ENCODE measurements around the gene C5orf52.
"Not testable (repeated sequence)": the region's sequence is repeated elsewhere in the genome, so short reads cannot be mapped to it uniquely, and the experiment has no call there.

The C5orf52 gene

DNA sequence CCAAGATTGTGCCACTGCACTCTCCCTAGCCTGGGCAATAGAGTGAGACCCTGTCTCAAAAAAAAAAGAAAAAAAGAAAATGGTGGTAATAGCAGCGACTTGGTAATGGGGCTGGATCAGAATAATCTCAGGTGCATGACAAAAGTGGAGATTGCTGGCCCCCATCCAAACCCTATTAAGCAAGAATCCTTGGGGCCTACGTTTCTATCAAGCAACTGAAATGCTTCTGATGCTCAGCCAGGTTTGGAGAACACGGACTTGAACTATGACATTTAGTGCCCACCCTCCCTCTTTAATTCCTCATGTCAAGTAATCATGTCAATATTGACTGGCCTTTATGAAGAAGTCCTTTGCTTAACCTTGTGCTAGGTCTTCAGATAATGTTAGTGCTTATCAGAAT, 6.6 kb downstream of the C5orf52 start:
- H3K4me3 ChIP-seq (ENCODE audit: low read length), result no peak overlapping the region
- no peak for DNase-seq (ENCODE audit: low read depth)
- TF ChIP-seq, protein P1, sequence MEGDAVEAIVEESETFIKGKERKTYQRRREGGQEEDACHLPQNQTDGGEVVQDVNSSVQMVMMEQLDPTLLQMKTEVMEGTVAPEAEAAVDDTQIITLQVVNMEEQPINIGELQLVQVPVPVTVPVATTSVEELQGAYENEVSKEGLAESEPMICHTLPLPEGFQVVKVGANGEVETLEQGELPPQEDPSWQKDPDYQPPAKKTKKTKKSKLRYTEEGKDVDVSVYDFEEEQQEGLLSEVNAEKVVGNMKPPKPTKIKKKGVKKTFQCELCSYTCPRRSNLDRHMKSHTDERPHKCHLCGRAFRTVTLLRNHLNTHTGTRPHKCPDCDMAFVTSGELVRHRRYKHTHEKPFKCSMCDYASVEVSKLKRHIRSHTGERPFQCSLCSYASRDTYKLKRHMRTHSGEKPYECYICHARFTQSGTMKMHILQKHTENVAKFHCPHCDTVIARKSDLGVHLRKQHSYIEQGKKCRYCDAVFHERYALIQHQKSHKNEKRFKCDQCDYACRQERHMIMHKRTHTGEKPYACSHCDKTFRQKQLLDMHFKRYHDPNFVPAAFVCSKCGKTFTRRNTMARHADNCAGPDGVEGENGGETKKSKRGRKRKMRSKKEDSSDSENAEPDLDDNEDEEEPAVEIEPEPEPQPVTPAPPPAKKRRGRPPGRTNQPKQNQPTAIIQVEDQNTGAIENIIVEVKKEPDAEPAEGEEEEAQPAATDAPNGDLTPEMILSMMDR (conservative IDR thresholded peaks at IDR 0.05; ENCODE audit: low read length), result no peak

DNA sequence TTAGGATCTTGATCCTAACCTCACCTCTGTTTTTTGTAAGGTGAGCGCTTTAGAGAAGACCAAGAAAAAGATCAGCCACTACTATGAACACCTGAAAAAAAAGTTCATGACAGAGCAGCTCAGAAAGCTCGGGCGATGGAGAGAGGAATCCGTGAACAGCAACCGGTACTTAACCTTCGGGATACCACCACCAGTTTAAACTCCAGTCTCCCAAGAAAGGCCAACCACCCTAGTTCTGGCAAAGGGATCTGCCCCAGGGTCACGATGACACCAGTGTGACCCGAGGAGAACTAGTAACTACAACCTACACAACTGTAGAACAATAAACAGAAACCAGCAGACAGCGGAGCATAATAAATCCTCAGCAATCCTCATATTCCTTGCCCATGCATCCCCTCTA, 8.5 kb downstream of the C5orf52 start:
- H3K4me3 ChIP-seq (ENCODE audit: low read length), result no peak overlapping the region
- no peak for DNase-seq (ENCODE audit: low read depth)
- TF ChIP-seq, protein P1 (conservative IDR thresholded peaks at IDR 0.05; ENCODE audit: low read length), result no peak

DNA sequence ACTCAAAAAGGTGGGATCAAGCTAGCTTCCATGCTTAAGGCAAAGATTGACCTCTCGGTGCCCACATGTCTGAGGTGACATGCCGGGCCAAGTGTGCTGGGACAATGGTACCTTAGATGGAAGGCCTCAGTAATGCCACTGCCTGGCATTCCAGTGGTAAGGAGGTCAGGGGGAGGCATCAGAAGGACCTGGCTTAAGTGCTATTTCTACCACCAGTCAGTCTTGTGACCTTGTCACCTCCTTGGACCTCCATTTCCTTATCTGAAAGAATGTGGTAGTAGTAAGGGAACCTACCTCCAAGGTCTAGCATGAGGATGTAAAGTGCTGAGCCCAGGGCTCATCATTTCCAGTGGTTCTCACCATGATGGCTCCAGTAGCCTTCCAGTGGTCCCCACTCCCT, 8.9 kb downstream of the C5orf52 start:
- DNase-seq (ENCODE audit: low read depth), result no peak
- TF ChIP-seq, protein P1 (conservative IDR thresholded peaks at IDR 0.05; ENCODE audit: low read length), result no peak
- no peak overlapping the region for H3K4me3 ChIP-seq (ENCODE audit: low read length)

DNA sequence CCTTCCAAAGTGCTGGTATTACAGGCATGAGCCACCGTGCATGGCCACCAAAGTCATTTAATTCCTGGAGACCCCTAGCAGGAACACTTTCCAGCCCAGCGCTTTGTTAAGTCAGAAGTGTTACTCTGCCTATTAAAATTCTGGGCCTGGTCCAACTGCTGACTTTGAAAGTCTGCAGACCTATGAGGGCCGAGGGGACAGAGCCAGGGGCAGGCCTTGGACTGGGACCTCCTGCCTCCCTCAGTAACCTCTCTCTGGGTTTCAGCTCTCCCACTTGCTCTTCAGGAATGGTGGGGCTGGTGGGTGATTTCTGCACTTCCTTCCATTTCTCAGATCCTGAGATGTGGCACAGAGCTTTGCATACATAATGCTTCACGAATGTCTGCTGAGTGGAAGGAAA, 9.7 kb downstream of the C5orf52 start:
- DNase-seq (ENCODE audit: low read depth), result no peak
- TF ChIP-seq, protein P1 (conservative IDR thresholded peaks at IDR 0.05; ENCODE audit: low read length), result no peak
- no peak overlapping the region for H3K4me3 ChIP-seq (ENCODE audit: low read length)

DNA sequence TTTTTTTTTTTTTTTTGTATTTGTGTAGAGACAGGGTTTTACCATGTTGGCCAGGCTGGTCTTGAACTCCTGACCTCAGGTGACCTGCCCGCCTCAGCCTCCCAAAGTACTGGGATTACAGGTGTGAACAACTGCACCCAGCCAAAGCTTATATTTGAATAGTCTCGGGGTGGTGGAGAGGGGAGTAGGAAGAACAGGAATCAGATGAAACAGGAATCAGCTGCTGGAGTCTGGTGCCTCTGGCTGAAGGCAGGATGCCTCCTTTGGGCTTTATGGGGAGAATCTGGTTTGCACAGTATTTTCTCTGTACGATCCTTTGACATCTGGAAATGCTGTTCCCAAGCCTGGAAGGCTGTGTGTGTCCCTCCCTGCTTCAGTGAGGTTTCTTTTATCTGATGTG, 10.9 kb downstream of the C5orf52 start:
- DNase-seq (ENCODE audit: low read depth), result no peak
- H3K4me3 ChIP-seq (ENCODE audit: low read length), result no peak overlapping the region

DNA sequence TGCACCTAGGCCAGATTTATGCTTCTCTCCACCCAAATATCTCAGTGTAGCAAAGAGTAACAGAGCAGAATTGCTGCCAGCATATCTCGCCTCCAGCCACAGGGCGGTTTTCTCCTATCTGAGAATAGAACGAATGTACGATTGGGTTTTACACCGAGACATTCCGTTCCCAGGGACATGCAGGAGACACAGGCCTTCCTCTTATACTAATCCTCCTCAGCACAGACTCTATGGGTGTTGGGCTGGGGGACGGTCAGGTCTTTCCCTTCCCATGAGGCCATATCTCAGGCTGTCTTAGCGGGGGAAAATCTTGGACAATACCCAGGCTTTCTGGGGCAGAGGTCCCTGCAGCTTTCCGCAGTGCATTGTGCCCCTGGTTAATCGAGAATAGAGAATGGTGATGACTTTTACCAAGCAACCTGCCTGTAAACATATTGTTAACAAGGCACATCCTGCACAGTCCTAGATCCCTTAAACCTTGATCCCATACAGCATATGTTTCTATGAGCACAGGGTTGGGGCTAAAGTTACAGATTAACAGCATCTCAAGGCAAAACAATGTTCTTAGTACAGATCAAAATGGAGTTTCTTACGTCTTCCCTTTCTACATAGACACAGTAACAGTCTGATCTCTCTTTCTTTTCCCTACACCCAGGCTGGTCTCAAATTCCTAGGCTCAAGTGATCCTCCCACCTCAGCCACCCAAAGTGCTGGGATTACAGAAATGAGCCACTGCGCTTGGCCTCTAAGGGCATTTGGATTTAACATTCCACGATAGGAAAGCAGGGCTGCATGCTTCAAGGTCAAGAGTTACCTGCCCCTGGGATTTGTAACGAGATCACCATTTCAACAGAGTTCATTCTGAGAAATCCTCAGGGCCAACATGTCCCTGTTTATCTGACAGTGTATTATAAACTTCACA, 15.2 kb downstream of the C5orf52 start:
- H3K4me3 ChIP-seq (ENCODE audit: low read length); DNase-seq (ENCODE audit: low read depth): not testable (repeated sequence)

More for the DNA sequence above, 10.9 kb downstream of the C5orf52 start:
- TF ChIP-seq, protein P1 (conservative IDR thresholded peaks at IDR 0.05; ENCODE audit: low read length), result no peak

DNA sequence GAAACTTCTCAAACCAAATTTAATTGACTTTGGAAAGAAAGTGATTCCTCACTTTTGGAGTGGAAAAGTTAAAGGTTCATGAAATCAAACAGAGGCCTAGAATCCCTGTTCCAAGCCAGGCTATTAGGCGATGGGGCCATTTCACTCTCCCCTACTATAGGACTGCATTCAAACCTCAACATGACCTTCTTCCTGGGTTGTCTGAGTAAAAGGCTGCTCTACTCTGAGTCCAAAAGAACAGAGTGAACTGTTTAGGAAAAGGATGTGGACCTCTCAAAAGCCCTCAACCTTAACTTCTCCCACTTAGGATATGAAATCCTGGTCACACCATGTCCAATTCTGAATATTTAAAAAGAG, 15.8 kb downstream of the C5orf52 start:
- TF ChIP-seq, protein P1 (conservative IDR thresholded peaks at IDR 0.05; ENCODE audit: low read length), result no peak
- DNase-seq (ENCODE audit: low read depth), result no peak
- no peak overlapping the region for H3K4me3 ChIP-seq (ENCODE audit: low read length)

All from AG10803 (cell line).